ENCODE measurements around the gene NAV2.

DNA sequence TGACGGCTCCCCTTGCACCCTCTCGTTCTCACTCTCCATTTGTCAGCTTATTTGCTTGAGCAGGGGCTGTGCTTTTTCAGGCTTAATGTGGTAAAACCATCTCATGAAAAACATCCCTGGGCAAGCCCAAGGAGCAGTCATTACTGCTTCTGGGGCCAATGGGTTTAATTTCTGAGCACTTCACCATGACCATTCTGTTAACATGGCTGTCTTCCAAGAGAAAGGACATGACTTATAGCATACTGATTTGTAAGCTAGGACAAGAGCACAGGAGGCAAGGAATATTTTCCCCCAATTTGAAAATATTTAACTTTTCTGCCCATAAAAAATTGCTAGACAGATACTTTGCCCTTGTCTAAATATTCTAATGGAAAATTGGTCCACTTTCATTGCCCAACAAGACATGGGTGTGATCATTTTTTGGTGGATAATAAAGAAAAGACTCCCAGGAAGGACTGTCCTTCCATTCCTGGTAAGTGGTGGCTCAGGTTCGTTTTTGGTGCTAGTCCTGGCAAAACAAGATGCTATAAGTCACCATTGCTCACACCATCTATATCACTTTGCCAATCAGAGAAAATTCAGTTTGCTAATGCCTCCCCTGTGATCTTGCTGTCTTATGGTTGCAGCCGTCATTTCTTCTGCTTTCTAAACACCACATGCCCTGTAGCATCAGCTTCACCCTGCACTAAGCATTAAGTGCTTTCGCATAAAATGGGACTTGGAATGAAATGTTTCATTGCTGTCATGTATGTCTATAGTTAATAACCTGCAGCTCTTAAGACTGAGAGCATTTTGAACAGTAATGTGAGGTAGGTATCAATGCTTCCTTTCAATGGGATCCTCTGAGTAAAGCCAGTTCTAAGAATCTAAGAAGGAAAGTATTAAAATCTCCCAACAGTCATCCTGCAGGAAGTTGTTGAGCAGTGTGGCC, 339.1 kb downstream of the NAV2 start:
- TF ChIP-seq CTCF (IDR thresholded peaks at IDR 0.05; ENCODE audit: low read depth, low read length) (no peak), POLR2A (IDR thresholded peaks at IDR 0.05; ENCODE audit: extremely low read depth, insufficient read length) (no peak), MAX (IDR thresholded peaks at IDR 0.05; ENCODE audit: low read depth, low read length) (no peak), MYC (IDR thresholded peaks at IDR 0.05; ENCODE audit: low read depth, low read length) (no peak)

Measured in NB4 (cell line).